H1 (cell line): ENCODE data around the gene CCL17. TPM values are rescaled to one million over a fixed set of nuclear protein-coding genes. Genes with fewer than 3 reads are reported as not detected.

Experiments
- CBX8 ChIP-seq: fragments of 300-800, 300-1000 bp; sonication (generic); IDR thresholded peaks from 2 replicates; pipeline ENCODE4 v1.7.1; 2016; ENCODE audit warnings: low read depth, low read length, borderline replicate concordance
- CHD7 ChIP-seq: fragments of 300-600 bp; sonication (generic); IDR thresholded peaks from 2 replicates; pipeline ENCODE4 v1.7.1; 2012; ENCODE audit warnings: low read length, moderate library complexity, mild to moderate bottlenecking, inconsistent platforms; ENCODE audit not compliant: insufficient replicate concordance
- TAF7 ChIP-seq: optimal IDR thresholded peaks from 2 replicates; pipeline ENCODE3; 2011; ENCODE audit warnings: low read depth, mild to moderate bottlenecking, inconsistent platforms, low read length, moderate library complexity, borderline replicate concordance
- polyA plus RNA-seq, 7 experiments: library from polyadenylated mRNA; depleted of rRNA in 3 of 7; stranded (reverse) in 5 of 7; unstranded in 2 of 7; fragments of >200 nt in 5 of 7; fragments of 200-250 nt in 2 of 7; gene quantifications; 1 replicate in 5 of 7; 2 replicates in 1 of 7; 4 replicates in 1 of 7; pipeline versions ENCODE4 v1.2.1 to v1.2.3, GENCODE V29; 2011 to 2013; ENCODE audit warnings: missing spikeins in 2 of 7, mixed read lengths in 2 of 7
- total RNA-seq: library from RNA; stranded (reverse); fragmentation: NEBNext Ultra II Directional; extraction: Animal tissue kit (Norgen Biotek cat#: 25700); gene quantifications from 2 replicates; pipeline ENCODE4 v1.2.1, GENCODE V29; 2021

Gene CCL17
- total and polyA plus RNA-seq, 2 of the 8 experiments (the other 6 are each of a cell fraction or from before 2014, with no cell fraction given) = not detected

GRCh38 chr16:57394444-57394843 is 10.1 kb upstream of the CCL17 start (continued):
- TF ChIP-seq CBX8 = no peak
- no peak for TF ChIP-seq CHD7
- TF ChIP-seq TAF7 = no peak
- TF ChIP-seq, all 59 proteins: peak for 0
